MCF 10A (cell line): Measurements from ENCODE around the gene OR11A1. TPM values are rescaled to one million over a fixed set of nuclear protein-coding genes. Genes with fewer than 3 reads are reported as not detected.

Source experiments
- BruUV-seq: library from RNA; stranded (reverse); fragments of 400-500 nt; replicated peaks from 2 replicates; lab custom pipeline; 2021; lab: Mats Ljungman, UMichigan
- CTCF ChIA-PET: fragments of 300-600 bp; sonication (Branson Sonifier 250); formaldehyde crosslinking; extraction: SDS; loops from one replicate; lab custom pipeline; 2021; ENCODE audit warnings: antibody characterized with exemption, inconsistent platforms; lab: Yijun Ruan, JAX
- POLR2A ChIA-PET: fragments of 300-600, 350-650 bp; sonication (Branson Sonifier 250); formaldehyde crosslinking; extraction: SDS; loops from one replicate; lab custom pipeline; 2020; ENCODE audit warnings: antibody characterized with exemption, inconsistent platforms; lab: Yijun Ruan, JAX
- DNase-seq: peaks from one replicate; pipeline ENCODE4 v3.0.0-alpha.2; 2018; ENCODE audit not compliant: unreplicated experiment
- H3K27ac Mint-ChIP-seq: one replicate; pipeline ENCODE4 v1.8.0; 2022; ENCODE audit warnings: mild to moderate bottlenecking, low read depth, mixed read lengths; ENCODE audit not compliant: unreplicated experiment
- H3K27me3 Mint-ChIP-seq: one replicate; pipeline ENCODE4 v1.8.0; 2022; ENCODE audit warnings: mixed read lengths; ENCODE audit not compliant: insufficient read depth, unreplicated experiment
- H3K36me3 Mint-ChIP-seq: one replicate; pipeline ENCODE4 v1.8.0; 2022; ENCODE audit warnings: mild to moderate bottlenecking, moderate library complexity, mixed read lengths; ENCODE audit not compliant: insufficient read depth, unreplicated experiment
- H3K4me1 Mint-ChIP-seq: one replicate; pipeline ENCODE4 v1.8.0; 2022; ENCODE audit warnings: mixed read lengths; ENCODE audit not compliant: insufficient read depth, unreplicated experiment
- H3K4me3 Mint-ChIP-seq: one replicate; pipeline ENCODE4 v1.8.0; 2022; ENCODE audit warnings: mild to moderate bottlenecking, moderate library complexity, mixed read lengths; ENCODE audit not compliant: unreplicated experiment
- H3K9me3 Mint-ChIP-seq: one replicate; pipeline ENCODE4 v1.8.0; 2022; ENCODE audit warnings: mixed read lengths; ENCODE audit not compliant: unreplicated experiment
- intact Hi-C: fragments of 100-400 bp; cut with micrococcal nuclease; formaldehyde crosslinking; loops from 2 replicates; pipeline ENCODE4 v1.14.1; 2022
- total RNA-seq: library from RNA; stranded (reverse); gene quantifications from 2 replicates; pipeline ENCODE4 v1.2.3, GENCODE V29; 2022
- TF ChIP-seq, protein P1 (sequence below): fragments of 200-600 bp; IDR thresholded peaks from one replicate; pipeline ENCODE4 v1.8.0; 2022; ENCODE audit warnings: antibody characterized with exemption, mild to moderate bottlenecking; ENCODE audit not compliant: unreplicated experiment

OR11A1 gene
- total RNA-seq, 1 experiment from 2014 or later: not detected

DNA sequence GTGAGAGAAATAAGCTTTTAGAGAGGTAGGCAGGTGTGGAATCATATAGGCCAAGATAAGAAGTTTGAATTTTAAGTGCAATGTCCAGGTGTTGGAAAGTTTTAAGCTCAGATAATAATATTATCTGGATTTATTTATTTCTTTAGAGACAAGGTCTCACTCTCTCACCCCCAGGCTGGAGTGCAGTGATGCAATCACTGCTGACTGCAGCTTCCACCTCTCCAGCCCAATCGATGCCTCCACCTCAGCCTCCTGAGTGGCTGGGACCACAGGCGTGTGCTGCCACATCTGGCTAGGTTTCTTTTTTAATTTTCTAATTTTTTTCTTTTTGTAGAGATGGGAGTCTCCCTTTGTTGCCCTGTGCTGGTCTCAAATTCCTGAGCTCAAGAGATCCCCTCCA is 36.4 kb upstream of the OR11A1 start:
- CTCF ChIA-PET: interaction anchor here (0.7 kb wide), 1 partner anchor 154 kb away, joined by 3 read pairs; no protein-coding TSS in a partner anchor
- Mint-ChIP-seq H3K27ac (no peak overlapping the region), H3K4me3 (no peak overlapping the region), H3K9me3 (no peaks in the 10 kb centered on the region), H3K27me3 (peaks cover 50% of the 10 kb centered on the region), H3K4me1 (no peaks in the 10 kb centered on the region), H3K36me3 (no peaks in the 10 kb centered on the region)
- TF ChIP-seq, protein P1, sequence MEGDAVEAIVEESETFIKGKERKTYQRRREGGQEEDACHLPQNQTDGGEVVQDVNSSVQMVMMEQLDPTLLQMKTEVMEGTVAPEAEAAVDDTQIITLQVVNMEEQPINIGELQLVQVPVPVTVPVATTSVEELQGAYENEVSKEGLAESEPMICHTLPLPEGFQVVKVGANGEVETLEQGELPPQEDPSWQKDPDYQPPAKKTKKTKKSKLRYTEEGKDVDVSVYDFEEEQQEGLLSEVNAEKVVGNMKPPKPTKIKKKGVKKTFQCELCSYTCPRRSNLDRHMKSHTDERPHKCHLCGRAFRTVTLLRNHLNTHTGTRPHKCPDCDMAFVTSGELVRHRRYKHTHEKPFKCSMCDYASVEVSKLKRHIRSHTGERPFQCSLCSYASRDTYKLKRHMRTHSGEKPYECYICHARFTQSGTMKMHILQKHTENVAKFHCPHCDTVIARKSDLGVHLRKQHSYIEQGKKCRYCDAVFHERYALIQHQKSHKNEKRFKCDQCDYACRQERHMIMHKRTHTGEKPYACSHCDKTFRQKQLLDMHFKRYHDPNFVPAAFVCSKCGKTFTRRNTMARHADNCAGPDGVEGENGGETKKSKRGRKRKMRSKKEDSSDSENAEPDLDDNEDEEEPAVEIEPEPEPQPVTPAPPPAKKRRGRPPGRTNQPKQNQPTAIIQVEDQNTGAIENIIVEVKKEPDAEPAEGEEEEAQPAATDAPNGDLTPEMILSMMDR: no peak
- BruUV-seq: no TSS peak
- intact Hi-C loops: no loop called here
- POLR2A ChIA-PET: interaction anchor here (0.7 kb wide), 1 partner anchor 28 kb away, joined by 3 read pairs; no protein-coding TSS in a partner anchor
- DNase-seq: no peak

DNA sequence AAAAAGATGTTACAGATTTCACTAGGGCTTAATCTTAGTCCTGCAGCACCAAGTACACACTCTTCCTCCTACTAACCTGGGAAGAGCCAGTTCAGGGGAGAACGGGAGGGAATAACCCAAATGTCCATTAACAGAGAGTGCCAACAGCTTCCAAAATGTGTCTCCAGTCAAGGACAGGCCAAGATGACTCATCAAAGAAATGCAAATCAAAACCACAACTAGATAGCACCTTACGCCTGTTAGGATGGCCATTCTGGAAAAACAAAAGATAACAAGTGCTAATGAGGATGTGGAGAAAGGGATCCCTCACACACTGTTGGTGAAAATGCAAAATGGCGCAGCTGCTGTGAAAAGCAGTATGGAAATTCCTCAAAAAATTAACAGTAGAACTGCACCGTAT is 34.7 kb upstream of the OR11A1 start:
- BruUV-seq: no TSS peak
- Mint-ChIP-seq H3K4me1 (peaks cover 4% of the 10 kb centered on the region), H3K27me3 (peaks cover 33% of the 10 kb centered on the region), H3K27ac (no peak overlapping the region), H3K4me3 (no peak overlapping the region), H3K9me3 (no peaks in the 10 kb centered on the region), H3K36me3 (no peaks in the 10 kb centered on the region)
- ChIA-PET CTCF (interaction anchor here (0.7 kb wide), 1 partner anchor 125 kb away, joined by 3 read pairs; no protein-coding TSS in a partner anchor), POLR2A (no interaction called here)
- TF ChIP-seq, protein P1: no peak
- intact Hi-C loops: no loop called here
- no peak for DNase-seq

DNA sequence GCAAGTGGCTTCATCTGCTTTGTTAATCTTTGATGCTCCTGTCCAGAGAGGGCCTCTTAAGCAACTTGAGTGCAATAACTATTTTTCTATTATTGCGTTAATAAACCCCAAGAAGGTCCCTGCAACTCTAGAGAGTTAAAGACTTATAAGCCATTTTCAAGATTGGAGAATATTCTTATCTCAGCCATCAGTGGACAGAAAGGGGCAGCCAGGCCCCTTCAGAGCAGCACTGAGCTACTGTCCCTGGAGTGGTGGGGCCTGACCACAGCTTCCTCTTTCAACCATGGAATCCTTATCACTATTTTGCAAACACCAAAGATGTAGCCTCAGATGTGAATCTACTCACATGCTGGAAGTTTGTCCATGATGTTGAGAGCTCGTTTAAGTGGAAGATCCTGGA is 33.7 kb upstream of the OR11A1 start:
- no peak overlapping the region for H3K27ac Mint-ChIP-seq
- TF ChIP-seq, protein P1: no peak
- intact Hi-C loops: no loop called here
- H3K27me3 Mint-ChIP-seq: peaks cover 31% of the 10 kb centered on the region
- no peak overlapping the region for H3K4me3 Mint-ChIP-seq
- H3K36me3 Mint-ChIP-seq: no peaks in the 10 kb centered on the region
- H3K9me3 Mint-ChIP-seq: no peaks in the 10 kb centered on the region
- no peak for DNase-seq
- ChIA-PET POLR2A (no interaction called here), CTCF (no interaction called here)
- H3K4me1 Mint-ChIP-seq: peaks cover 4% of the 10 kb centered on the region
- no TSS peak for BruUV-seq

DNA sequence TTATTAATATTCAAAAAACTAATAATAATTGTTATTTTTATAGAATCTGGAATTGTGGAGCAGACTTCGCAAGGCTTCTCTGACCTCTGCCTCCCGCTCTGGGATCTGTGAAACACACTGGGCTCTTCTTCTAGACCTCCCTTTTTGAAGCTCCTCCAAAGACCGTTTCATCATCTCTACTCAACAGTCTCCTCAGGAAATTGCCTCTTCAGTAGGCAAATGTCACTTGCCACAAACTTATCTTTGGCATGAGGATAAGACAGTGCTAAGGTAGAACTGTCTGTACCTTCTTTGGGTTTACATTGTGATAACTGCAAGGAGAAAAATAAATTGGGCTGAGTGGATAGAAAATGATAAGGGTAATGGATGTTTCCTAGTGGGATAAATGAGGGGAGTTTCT is 33.2 kb upstream of the OR11A1 start:
- Mint-ChIP-seq H3K4me1 (peaks cover 4% of the 10 kb centered on the region), H3K27ac (no peak overlapping the region), H3K4me3 (no peak overlapping the region), H3K9me3 (no peaks in the 10 kb centered on the region), H3K36me3 (no peaks in the 10 kb centered on the region), H3K27me3 (peaks cover 31% of the 10 kb centered on the region)
- no peak for DNase-seq
- TF ChIP-seq, protein P1: no peak
- POLR2A ChIA-PET: no interaction called here
- CTCF ChIA-PET: no interaction called here
- no TSS peak for BruUV-seq
- intact Hi-C loops: no loop called here
